ENCODE measurements around the gene TJAP1. TPM values are rescaled to one million over a fixed set of nuclear protein-coding genes. Genes with fewer than 3 reads are reported as not detected.

Gene TJAP1, protein sequence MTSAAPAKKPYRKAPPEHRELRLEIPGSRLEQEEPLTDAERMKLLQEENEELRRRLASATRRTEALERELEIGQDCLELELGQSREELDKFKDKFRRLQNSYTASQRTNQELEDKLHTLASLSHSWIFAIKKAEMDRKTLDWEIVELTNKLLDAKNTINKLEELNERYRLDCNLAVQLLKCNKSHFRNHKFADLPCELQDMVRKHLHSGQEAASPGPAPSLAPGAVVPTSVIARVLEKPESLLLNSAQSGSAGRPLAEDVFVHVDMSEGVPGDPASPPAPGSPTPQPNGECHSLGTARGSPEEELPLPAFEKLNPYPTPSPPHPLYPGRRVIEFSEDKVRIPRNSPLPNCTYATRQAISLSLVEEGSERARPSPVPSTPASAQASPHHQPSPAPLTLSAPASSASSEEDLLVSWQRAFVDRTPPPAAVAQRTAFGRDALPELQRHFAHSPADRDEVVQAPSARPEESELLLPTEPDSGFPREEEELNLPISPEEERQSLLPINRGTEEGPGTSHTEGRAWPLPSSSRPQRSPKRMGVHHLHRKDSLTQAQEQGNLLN
- 19.4 and 21.3 TPM in 2 replicates for total RNA-seq (2014; rRNA removed; shearing (Covaris generic))
- polyA plus RNA-seq (2015; cell fraction: cytosol; rRNA removed) = 24.2 and 31.2 TPM in 2 replicates
- 63.4 and 64.7 TPM in 2 replicates for polyA plus RNA-seq (2015; cell fraction: nucleus; rRNA removed)

- DNase-seq (ENCODE audit: low read depth) = peak; percentile 62
Observed at GRCh38 chr6:43477235-43478007, at the start of gene TJAP1. Gene TJAP1, plus strand, starts transcription at chr6:43477570. Its CDS starts 21,432 bp downstream, at chr6:43499002.

- DNase-seq (ENCODE audit: low read depth) = no peak
Observed at GRCh38 chr6:43428112-43428570, 49.2 kb upstream of the TJAP1 start.

DNA sequence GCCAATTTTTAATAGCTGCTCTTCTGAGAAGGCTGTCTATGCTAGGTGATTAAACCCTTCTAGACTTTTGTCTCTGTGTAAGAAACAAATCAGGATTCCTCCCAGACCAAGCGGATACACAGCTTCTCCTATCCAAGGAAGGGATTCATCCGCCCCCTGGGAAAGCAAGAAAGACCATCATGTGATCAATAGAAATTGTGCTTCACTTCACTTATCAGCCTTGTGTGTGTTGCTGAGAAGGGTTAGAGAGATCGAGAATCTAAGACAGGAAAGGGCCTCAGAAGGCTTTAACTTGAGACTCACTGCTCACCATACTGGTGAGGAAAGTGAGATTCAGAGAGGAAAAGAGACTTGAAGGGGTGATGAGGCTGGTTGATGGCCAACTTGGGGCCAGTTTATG lies 48.5 kb upstream of the TJAP1 start:
- DNase-seq (ENCODE audit: low read depth) = no peak

DNA sequence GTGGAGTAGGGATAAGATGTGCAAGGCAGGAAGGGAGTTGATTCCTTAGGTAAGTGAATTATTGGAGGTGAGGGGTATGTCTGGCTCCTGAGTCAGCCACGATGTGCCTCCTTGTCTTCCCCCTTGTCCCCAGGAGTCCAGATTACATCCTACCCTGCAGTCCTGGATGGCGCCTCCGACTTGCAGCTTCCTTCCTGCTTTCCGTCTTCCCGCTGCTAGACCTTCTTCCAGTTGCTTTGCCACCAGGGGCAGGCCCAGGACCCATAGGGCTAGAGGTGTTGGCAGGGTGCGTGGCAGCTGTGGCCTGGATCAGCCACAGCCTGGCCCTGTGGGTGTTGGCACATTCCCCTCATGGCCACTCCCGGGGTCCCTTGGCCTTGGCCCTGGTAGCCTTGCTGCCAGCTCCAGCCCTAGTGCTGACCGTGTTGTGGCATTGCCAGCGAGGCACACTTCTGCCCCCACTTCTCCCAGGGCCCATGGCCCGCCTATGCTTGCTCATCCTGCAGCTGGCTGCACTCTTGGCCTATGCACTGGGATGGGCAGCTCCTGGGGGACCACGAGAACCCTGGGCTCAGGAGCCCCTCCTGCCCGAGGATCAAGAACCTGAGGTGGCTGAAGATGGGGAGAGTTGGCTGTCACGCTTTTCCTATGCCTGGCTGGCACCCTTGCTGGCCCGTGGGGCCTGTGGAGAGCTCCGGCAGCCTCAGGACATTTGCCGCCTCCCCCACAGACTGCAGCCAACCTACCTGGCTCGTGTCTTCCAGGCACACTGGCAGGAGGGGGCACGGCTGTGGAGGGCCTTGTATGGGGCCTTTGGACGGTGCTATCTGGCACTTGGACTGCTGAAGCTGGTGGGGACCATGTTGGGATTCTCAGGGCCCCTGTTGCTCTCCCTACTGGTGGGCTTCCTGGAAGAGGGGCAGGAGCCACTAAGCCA lies 45.1 kb upstream of the TJAP1 start:
- DNase-seq (ENCODE audit: low read depth) = no peak

DNA sequence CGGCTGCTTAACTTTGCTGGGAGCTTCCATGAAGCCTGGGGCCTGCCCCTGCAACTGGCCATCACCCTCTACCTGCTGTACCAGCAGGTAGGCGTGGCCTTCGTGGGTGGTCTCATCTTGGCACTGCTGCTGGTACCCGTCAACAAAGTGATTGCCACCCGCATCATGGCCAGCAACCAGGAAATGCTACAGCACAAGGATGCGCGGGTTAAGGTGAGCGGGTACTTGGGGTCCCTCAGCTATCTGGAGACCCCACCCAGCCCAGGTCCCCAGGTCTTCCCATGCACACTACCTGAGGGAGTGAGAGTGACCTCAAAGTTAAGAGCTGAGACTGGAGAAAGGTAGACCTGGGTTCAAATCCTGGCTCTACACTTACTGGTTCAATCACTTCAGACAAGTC lies 44.2 kb upstream of the TJAP1 start:
- DNase-seq (ENCODE audit: low read depth) = no peak

DNA sequence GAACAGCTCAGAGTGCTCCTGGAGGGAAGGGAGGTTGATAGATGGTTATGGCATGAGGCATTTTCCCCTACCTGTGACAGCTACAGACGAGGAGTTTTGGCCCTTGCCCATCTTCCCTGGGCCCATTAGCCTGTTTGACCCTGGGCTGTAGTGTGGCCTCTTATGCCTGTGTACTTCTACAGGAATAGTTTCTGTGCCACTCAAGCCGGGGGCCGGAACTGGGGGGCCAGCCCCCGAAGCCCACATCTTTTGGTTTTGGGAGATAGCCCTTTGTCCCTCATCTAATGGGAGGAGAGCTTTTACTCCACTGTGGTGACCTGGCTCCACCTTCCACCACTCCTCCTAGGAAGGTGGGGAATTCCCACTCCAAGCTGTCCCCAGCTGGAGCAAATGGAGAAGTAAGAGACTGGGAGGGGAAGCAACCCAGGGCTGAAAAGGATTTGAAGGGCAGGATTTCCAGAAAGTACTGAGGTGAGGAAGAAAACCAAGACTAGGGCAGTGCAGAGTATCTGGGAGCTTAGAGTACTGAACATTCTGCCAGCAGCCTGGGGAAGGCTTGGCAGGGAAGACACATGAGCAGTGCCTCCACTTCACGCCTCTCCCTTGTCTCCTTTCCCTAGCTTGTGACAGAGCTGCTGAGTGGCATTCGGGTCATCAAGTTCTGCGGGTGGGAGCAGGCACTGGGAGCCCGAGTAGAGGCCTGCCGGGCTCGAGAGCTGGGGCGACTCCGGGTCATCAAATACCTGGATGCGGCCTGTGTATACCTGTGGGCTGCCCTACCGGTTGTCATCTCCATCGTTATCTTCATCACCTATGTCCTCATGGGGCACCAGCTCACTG lies 43.1 kb upstream of the TJAP1 start:
- DNase-seq (ENCODE audit: low read depth) = no peak

- no peak for DNase-seq (ENCODE audit: low read depth)
Observed at GRCh38 chr6:43434943-43435342, 42.4 kb upstream of the TJAP1 start.

- DNase-seq (ENCODE audit: low read depth) = no peak
Observed at GRCh38 chr6:43435682-43436437, 41.5 kb upstream of the TJAP1 start.

DNA sequence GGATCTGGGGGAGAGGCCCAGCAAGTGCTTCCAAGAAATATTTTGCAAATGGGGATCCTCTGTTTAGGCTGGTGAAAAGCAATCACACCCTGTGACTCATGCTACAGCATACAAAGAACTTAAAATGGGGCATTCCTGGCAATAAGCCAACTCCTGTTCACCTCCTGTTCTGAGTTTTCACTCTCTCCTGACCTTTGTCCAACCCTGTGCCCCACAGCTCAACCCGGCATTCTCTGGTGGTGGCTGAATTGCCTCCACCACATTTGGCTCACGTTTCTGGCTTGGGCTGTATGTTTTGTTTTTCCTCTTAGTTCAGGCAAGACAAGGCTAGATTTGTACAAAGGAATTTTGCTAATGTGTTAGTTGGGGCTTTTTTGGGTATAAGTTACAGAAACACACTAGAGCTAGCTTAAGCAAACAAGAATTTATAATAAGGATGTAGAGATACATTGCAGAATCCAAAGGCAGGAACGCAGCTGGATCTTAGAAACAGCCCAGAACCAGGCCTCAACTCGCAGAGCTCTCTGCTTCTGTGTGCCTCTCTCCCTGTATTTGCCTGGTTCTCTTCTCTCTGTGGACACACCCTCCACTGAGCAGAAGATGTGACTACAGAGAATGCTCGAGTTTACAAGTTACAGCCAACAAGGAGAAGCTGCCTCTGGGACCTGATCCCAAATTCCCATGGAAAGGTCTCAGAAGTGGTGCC lies 40.6 kb upstream of the TJAP1 start:
- DNase-seq (ENCODE audit: low read depth) = peak; percentile 75

- no peak for DNase-seq (ENCODE audit: low read depth)
Observed at GRCh38 chr6:43437700-43438099, 39.7 kb upstream of the TJAP1 start.

GRCh38 chr6:43442935-43443334 lies 34.4 kb upstream of the TJAP1 start:
- no peak for DNase-seq (ENCODE audit: low read depth)

GRCh38 chr6:43444036-43444435 lies 33.3 kb upstream of the TJAP1 start:
- DNase-seq (ENCODE audit: low read depth) = no peak

DNA sequence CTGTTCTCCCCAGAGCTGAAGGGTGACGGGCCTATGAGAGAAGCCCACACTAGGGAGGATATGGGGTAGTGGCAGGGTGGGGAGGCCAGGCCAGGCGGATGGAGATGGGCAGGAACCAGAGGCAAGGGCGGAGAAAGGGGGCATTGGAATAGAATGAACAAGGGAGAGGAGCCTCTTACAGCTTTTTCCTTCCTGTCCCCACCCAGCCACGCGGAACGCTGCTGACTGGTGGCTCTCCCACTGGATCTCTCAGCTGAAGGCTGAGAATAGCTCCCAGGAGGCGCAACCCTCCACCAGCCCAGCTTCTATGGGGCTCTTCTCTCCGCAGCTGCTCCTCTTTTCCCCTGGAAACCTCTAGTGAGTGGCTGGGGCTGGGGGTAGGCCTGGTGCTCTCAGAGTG lies 32.8 kb upstream of the TJAP1 start:
- DNase-seq (ENCODE audit: low read depth) = no peak

- no peak for DNase-seq (ENCODE audit: low read depth)
Observed at GRCh38 chr6:43445576-43445975, 31.8 kb upstream of the TJAP1 start.

DNA sequence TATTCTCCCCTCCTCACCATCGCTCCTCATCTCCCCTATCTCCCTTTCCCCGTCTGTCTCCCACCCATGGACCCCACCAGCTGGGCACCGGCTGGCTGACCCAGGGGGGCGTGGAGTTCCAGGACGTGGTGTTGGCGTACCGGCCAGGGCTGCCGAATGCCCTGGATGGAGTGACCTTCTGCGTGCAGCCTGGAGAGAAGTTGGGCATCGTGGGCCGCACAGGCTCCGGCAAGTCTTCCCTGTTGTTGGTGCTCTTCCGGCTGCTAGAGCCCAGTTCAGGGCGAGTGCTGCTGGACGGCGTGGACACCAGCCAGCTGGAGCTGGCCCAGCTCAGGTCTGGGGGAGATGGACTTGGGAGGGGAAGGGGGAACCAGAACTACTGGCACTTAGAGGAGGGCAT lies 29.8 kb upstream of the TJAP1 start:
- no peak for DNase-seq (ENCODE audit: low read depth)

- DNase-seq (ENCODE audit: low read depth) = no peak
Observed at GRCh38 chr6:43448916-43449315, 28.5 kb upstream of the TJAP1 start.

- no peak for DNase-seq (ENCODE audit: low read depth)
Observed at GRCh38 chr6:43450699-43451131, 26.7 kb upstream of the TJAP1 start.

- DNase-seq (ENCODE audit: low read depth) = no peak
Observed at GRCh38 chr6:43451348-43451747, 26.0 kb upstream of the TJAP1 start.

Data from HT1080 (cell line).